Measurements from ENCODE around the gene BCAN. TPM values are rescaled to one million over a fixed set of nuclear protein-coding genes. Genes with fewer than 3 reads are reported as not detected.

Gene BCAN
- polyA plus RNA-seq, 1 donor (not counting 4 experiments of a cell fraction or from before 2014, with no cell fraction given) = not detected

DNA sequence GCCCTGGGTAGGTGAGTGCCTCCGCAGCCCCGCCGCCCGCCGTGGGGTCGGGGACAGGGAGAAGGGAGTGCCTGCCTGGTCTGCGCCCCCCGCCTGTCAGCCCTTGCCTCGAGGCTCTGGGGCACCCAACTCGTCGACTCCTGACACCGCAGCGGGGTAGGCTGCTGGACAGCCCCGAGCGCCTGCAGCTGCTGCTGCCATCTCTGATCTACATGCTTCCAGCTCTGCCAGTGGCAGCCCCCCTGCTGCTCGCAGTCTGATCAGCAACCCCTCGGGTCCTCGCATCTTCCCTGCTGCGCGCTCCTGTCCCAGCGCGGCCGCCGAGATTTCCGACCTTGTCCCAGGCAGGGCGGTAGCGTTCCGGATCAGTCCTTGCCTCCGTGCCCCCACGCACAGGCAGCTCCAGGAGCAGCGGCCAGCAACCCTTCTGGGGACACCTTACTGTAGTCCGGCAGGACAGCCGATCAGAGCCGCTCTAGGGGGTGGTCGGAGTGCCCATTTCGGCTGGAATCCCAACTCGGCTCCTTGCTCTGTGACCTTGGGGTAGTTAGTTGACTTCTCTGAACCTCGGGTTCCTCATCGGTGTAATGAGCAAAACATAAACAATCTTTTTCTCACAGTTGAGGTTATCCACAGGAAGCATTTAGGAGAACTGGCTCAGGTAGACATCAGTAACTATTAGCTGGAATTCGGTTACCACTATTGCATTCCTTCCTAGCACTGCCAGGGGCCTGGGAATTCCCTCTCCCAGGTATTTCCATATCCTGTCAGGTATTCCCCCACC, 540 bp downstream of the BCAN start:
- H3K27ac ChIP-seq (ENCODE audit: control insufficient read depth, insufficient read depth, low read length) = no peak overlapping the region
- no peak for DNase-seq (ENCODE audit: low read depth, low spot score)
- H3K4me2 ChIP-seq (ENCODE audit: control insufficient read depth, extremely low read depth, insufficient read depth, low read depth, low read length) = no peak overlapping the region
- no peaks in the 10 kb centered on the region for H3K4me1 ChIP-seq (ENCODE audit: control insufficient read depth, extremely low read depth, insufficient read depth, low read length)
- dilution Hi-C loops (cut with MboI; ENCODE audit: extremely low pct_ligation_motif_present, low sequenced_read_pairs) = no loop called here
- no peak overlapping the region for H3K9ac ChIP-seq (ENCODE audit: control insufficient read depth, extremely low read depth, insufficient read depth, low read length)
- H4K20me1 ChIP-seq (ENCODE audit: control insufficient read depth, extremely low read depth, insufficient read depth, low read length) = no peaks in the 10 kb centered on the region
- peaks cover 2% of the 10 kb centered on the region for H3K9me1 ChIP-seq (ENCODE audit: control insufficient read depth, extremely low read depth, insufficient read depth, low read length)
- H3K79me2 ChIP-seq (ENCODE audit: control insufficient read depth, insufficient read depth, low read length) = no peaks in the 10 kb centered on the region
- FAIRE-seq = no peak
- no peak overlapping the region for H2AFZ ChIP-seq (ENCODE audit: control insufficient read depth, low read length)
- no peaks in the 10 kb centered on the region for H3K9me3 ChIP-seq (ENCODE audit: control insufficient read depth, low read depth, low read length)
- H3K4me3 ChIP-seq (ENCODE audit: control insufficient read depth in 2 of 3, extremely low read depth in 1 of 3, insufficient read depth in 2 of 3, low read depth in 1 of 3, low read length in 3 of 3) = no peak overlapping the region
- TF ChIP-seq, protein P1, sequence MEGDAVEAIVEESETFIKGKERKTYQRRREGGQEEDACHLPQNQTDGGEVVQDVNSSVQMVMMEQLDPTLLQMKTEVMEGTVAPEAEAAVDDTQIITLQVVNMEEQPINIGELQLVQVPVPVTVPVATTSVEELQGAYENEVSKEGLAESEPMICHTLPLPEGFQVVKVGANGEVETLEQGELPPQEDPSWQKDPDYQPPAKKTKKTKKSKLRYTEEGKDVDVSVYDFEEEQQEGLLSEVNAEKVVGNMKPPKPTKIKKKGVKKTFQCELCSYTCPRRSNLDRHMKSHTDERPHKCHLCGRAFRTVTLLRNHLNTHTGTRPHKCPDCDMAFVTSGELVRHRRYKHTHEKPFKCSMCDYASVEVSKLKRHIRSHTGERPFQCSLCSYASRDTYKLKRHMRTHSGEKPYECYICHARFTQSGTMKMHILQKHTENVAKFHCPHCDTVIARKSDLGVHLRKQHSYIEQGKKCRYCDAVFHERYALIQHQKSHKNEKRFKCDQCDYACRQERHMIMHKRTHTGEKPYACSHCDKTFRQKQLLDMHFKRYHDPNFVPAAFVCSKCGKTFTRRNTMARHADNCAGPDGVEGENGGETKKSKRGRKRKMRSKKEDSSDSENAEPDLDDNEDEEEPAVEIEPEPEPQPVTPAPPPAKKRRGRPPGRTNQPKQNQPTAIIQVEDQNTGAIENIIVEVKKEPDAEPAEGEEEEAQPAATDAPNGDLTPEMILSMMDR (optimal IDR thresholded peaks at IDR 0.05 in 1 of 3, IDR thresholded peaks at IDR 0.05 in 1 of 3, conservative IDR thresholded peaks at IDR 0.05 in 1 of 3; ENCODE audit: extremely low read depth in 1 of 3, insufficient read depth in 2 of 3, low read length in 3 of 3) = no peak
- TF ChIP-seq EZH2 (IDR thresholded peaks at IDR 0.05; ENCODE audit: low read length) = peak; percentile 97
- no peaks in the 10 kb centered on the region for H3K36me3 ChIP-seq (ENCODE audit: control insufficient read depth in 2 of 2, extremely low read depth in 1 of 2, insufficient read depth in 2 of 2, low read length in 2 of 2)
- H3K27me3 ChIP-seq (ENCODE audit: control insufficient read depth, extremely low read depth, insufficient read depth, low read length) = peaks cover 95% of the 10 kb centered on the region

DNA sequence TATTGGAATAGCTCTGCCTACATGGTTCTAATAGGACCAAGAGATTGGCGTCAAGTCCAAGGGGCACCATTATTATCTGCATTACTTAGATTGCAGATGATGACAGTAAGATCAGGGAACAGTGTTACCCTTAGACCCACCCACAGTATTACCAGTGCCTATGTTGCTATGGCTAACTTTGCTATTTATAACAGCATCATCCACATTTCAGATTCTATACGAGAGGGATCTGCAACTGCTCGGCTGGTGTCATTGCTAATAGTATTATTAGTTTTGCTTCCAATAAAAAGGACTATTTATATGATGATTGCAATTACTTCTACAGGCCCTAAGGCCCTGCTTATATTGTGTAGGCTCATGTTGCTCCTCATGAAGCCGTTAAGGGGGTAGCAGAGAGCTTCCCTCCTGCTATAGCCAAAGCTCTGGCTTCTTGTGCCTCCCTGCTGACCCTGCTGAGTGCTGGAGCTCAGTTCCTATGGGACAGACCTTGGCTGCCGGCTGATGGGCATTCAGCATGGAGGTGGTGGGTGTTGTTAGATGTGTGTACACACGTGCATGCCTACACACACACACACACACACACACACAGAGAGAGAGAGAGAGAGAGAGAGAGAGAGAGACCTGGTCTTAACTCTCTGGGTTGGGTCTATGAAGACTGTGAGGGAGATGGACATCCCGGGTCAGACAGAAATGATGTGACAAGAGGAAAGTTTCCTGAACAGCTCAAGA, 1.3 kb downstream of the BCAN start:
- FAIRE-seq (no peak), DNase-seq (ENCODE audit: low read depth, low spot score) (no peak)
- Histone ChIP-seq H2AFZ (ENCODE audit: control insufficient read depth, low read length) (no peak overlapping the region), H3K27ac (ENCODE audit: control insufficient read depth, insufficient read depth, low read length) (no peak overlapping the region), H3K4me2 (ENCODE audit: control insufficient read depth, extremely low read depth, insufficient read depth, low read depth, low read length) (no peak overlapping the region), H3K9ac (ENCODE audit: control insufficient read depth, extremely low read depth, insufficient read depth, low read length) (no peak overlapping the region), H3K4me3 (ENCODE audit: control insufficient read depth in 2 of 3, extremely low read depth in 1 of 3, insufficient read depth in 2 of 3, low read depth in 1 of 3, low read length in 3 of 3) (no peak overlapping the region), H3K9me3 (ENCODE audit: control insufficient read depth, low read depth, low read length) (no peaks in the 10 kb centered on the region), H3K36me3 (ENCODE audit: control insufficient read depth in 2 of 2, extremely low read depth in 1 of 2, insufficient read depth in 2 of 2, low read length in 2 of 2) (no peaks in the 10 kb centered on the region), H3K9me1 (ENCODE audit: control insufficient read depth, extremely low read depth, insufficient read depth, low read length) (peaks cover 2% of the 10 kb centered on the region), H3K27me3 (ENCODE audit: control insufficient read depth, extremely low read depth, insufficient read depth, low read length) (peaks cover 98% of the 10 kb centered on the region), H3K79me2 (ENCODE audit: control insufficient read depth, insufficient read depth, low read length) (no peaks in the 10 kb centered on the region), H3K4me1 (ENCODE audit: control insufficient read depth, extremely low read depth, insufficient read depth, low read length) (no peaks in the 10 kb centered on the region), H4K20me1 (ENCODE audit: control insufficient read depth, extremely low read depth, insufficient read depth, low read length) (no peaks in the 10 kb centered on the region)
- no peak for TF ChIP-seq EZH2 (IDR thresholded peaks at IDR 0.05; ENCODE audit: low read length)
- TF ChIP-seq, protein P1 (optimal IDR thresholded peaks at IDR 0.05 in 1 of 3, IDR thresholded peaks at IDR 0.05 in 1 of 3, conservative IDR thresholded peaks at IDR 0.05 in 1 of 3; ENCODE audit: extremely low read depth in 1 of 3, insufficient read depth in 2 of 3, low read length in 3 of 3) = no peak
- dilution Hi-C loops (cut with MboI; ENCODE audit: extremely low pct_ligation_motif_present, low sequenced_read_pairs) = no loop called here

All from keratinocyte (primary cell).